ENCODE results near the gene NME4. TPM values are rescaled to one million over a fixed set of nuclear protein-coding genes. Genes with fewer than 3 reads are reported as not detected.
A peak's percentile ranks its signal among the peaks of the same experiment; 100 is the strongest.
"Not testable (repeated sequence)": the region's sequence is repeated elsewhere in the genome, so short reads cannot be mapped to it uniquely, and the experiment has no call there.

NME4 gene
- 87.5 and 95.3 TPM in 2 replicates for total RNA-seq (2014; rRNA removed; shearing (Covaris generic))

DNA sequence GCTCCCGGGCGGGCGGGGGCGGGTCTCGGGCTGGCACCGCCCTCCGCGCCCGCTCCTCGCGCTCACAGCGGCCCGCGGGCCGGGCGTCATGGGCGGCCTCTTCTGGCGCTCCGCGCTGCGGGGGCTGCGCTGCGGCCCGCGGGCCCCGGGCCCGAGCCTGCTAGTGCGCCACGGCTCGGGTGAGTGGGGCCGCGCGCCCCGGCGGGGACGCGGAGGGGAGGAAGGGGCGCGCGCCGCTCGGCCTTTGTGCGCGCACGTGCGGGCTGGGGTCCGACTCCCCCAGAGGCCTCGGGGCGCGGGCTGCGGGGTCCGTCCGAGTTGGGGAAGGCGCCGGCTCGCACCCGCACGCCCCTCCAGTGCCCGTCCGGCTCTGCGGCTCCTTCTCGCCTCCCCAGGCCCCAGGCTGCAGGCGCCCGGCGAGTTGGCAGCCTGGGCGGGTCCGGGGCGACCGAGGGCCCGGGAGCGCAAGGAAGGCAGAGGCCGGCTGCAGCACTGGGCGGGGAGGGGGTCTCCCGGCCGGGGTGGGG is at the start of gene NME4:
TSS of gene NME4 (plus strand) at position 65 of the 527 bp plus-strand sequence. CDS start at position 89, 24 bp downstream.
- no peak for DNase-seq (ENCODE audit: low spot score)

DNA sequence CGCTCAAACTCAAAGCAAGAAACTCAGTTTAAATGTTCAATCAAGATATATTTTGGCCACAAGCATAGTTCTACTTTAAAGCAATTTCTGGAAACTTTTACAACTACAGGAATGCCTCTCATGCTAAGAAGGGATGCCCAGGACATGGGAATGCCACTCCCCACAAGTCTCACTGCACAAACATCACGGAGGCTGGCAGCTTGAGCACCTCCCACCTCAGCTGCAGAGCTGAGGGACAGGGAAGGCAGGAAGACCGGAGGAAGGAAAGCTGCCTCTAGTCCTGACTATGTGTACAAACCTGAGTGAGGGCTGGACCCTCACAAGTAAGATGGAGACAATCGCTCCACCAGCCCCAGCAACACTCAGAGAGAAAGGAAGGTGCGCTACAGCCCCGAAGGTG is 49.8 kb upstream of the NME4 start:
- DNase-seq (ENCODE audit: low spot score): no peak

DNA sequence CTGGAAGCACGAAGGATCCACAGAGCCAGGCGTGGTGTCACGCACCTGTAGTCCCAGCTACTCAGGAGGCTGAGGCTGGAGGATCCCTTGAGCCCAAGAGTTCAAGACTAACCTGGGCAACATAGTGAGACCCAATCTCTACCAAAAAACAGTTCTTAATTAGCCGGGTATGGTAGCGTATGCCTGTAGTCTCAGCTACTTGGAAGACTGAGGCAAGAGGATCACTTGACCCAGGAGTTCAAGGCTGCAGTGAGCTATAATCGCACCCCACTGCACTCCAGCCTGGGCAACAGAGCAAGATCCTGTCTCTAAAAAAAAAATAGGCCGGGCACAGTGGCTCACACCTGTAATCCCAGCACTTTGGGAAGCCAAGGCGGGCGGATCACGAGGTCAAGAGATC is 48.5 kb upstream of the NME4 start:
- not testable (repeated sequence) for DNase-seq (ENCODE audit: low spot score)

DNA sequence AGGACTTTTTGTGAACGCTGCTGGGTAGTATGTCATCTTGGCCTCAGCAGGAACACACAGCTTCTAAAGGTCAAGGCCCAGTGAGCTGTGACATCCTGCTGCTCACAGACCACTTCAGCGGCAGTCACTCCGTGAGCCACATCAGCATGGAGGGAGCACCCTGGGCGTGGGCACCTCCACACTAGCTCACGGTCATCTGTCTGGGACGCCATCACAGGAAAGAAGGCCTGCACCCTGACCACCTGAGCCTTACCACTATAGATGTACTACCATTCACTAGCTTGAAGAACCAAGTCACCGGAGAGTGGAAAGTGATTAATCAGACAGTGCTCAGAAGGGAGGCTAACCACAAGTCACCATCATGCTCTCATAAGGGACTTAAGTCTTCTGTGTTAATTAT is 47.8 kb upstream of the NME4 start:
- DNase-seq (ENCODE audit: low spot score): no peak

DNA sequence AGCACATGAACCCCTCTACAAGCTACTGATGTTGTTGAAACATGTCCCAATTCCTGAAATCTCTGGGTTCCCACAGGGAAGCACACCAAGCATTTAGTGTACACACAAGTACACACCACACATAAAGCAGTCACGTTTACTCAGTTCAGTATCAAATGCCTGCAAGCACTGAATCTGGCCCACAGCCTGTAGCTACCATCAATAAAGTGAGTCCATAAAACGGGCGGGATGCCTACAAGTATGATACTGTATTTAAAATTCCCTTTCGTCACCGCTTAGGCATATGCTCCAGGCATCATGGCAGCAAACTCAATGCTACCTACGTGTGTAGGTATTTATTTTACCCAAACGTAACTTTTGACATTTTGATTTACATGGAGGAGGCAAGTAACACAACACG is 46.8 kb upstream of the NME4 start:
- no peak for DNase-seq (ENCODE audit: low spot score)

DNA sequence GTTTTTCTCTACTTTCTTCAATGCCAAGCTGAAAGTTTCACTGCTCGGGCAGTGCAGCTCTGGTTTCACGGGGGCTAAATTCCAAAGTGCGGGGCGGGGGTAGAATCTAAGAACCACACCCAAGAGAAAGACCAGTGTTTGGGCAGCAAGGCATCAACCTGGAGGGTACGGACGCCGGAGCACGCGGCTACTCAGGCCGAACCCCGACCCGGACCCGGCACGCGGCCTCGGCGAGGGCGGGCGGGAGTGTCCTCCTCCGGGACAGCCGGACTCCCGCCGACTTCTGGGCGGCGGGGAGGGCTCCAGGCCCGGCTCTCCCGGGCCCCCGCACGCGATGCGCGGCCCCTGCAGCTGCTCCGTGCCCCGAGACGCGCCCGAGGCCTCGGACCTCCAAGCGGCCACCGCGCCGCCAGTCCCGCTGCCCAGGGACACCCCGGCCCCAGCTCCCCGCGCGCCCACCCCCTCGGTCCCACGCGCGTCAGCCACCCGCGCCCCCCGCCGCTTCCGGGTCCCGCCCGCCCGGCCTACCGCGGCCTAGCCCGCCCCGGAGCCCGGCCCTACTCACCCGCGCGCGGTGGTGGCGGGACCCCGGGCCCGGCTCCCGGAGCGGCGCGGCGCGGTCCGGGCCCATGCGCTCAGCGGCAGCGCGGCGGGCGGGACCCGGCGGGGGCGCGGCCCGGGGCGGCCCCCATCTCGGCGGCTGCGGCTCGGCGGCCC is 45.0 kb upstream of the NME4 start:
- no peak for DNase-seq (ENCODE audit: low spot score)

DNA sequence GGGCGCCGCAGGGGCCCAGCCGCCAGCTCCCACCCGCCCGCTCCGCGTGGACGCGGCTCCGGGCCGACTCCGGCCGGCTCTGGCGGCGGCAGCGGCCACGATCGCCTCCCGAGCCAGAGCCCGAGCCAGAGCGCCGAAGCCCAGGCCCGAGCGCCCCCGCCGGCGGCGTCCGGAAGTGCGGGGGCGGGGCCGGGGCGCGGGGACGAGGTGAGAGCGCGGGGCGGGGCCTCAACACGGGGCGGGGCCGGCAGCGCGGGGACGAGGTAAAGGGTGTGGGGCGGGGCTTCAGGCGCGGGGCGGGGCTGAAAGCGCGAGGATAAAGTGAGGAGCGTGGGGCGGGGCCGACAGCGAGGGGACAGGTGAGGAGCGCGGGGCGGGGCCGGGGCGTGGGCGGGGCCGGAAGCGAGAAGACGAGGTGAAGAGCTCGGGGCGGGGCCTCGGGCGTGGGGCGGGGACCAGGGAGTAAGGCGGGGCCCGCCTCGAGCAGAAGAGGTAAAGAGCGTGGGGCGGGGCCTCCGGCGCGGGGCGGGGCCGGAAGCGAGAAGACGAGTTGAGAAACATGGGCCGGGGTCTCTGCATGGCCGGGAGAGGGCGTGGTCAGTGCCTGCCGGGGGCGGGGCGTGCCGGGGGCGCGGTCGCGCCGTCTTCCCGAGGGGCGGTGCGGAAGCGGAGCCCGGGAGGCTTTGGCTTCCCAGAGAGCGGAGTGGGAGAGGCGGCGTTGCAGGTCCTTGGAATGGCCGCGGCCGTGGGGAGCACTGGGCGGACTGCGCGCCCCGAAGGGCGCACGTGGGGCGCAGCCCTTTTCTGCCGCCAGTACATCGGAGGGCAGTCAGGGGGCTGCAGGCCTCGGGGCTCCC is 44.2 kb upstream of the NME4 start, which contains the start of gene AXIN1:
TSS of gene AXIN1 (minus strand) at position 177 of the 857 bp plus-strand sequence. CDS start 5,698 bp downstream, outside the sequence.
- peak; percentile 80 for DNase-seq (ENCODE audit: low spot score)

DNA sequence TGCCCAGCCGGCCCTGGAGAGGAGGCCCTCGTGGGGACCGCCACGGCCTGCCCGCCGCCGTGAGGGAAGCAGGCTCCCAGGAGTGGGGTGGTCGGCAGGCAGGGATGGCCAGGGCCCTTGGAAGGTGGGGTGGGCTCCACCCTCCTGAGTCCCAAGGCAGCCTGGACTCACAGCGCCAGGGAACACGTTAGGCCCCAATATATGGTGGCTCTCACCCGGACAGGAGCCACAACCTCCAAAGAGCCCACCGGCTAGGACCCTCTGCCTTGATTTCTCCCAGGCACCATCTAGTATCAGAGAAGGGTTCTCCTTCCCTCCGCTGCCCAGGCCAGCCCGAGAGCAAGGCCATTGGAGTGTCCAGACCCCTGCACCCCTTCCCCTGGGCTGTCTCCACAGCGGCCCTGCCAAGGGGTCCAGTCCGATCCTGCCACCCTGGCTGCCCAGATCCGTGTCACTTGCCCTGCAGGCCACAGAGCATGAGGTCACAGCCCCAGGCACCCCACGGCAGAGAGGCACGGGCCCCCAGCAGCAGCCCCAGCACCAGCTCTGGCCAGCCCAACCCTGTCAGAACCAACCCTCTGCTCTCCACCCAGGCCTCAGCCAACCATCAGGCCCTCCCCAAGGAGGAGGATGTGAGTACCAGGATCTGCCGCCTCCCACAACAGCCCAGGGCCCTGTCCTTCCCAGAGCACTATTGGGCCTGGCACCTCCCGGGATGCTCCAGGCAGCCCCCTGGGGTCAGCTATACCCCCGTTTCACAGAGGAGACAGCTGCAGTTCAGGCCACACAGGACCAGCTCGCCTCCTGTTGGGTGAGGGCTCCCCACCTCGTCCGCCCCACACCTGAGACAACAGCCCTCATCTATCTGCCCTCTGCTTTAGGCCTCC is 43.4 kb upstream of the NME4 start:
- DNase-seq (ENCODE audit: low spot score): no peak

DNA sequence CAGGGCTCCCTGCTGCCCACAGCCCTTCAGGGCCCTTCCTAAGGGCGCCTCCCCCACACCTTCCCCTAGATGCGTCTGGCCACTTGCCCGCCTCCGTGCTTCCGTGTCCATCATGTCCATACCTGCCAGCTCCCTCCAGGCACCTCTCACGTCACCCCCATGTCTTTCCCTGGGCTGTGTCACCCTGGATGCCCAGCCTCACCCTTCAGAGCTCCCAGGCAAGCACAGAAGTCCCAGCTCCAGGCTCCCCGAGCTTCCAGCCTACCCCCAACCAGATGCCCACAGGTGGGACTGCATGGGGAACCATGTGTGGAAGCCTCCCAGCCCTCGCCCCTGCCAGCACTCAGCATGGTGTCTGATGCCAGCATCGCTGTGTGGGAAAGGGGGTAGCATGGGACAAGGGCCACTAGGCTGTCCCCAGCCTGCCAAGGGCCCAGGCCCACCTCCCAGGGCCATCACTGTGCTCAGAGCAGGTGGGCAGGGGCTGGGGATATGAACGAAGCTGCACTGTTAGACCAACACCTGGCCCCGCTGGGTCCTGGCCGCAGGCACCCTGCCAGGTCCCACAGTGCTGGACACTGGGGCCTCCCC is 42.6 kb upstream of the NME4 start:
- no peak for DNase-seq (ENCODE audit: low spot score)

DNA sequence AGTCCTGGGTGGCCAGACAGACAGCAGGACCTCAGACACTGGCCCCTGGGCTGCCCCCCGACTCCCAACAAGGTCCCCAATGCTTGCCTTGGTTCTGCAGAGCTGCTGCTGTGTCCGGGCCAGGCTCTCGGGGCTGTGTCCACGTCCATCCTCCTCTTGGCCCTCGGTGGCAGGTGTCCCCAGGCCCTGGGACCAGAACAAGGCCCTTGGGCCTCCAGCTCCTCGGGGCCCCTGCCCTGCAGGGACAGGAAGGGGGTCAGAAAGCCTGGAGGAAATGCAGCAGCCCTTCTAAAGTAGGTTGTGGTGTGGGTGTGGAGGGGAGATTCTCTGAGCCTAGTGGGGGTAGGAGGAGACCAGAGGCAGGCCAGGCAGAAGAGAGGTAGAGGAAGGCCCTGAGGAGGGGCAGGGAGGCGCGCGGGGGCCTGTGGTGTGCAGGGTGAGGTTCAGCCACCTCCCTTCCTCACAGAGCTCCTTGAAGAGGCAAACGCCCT is 42.0 kb upstream of the NME4 start:
- DNase-seq (ENCODE audit: low spot score): no peak

DNA sequence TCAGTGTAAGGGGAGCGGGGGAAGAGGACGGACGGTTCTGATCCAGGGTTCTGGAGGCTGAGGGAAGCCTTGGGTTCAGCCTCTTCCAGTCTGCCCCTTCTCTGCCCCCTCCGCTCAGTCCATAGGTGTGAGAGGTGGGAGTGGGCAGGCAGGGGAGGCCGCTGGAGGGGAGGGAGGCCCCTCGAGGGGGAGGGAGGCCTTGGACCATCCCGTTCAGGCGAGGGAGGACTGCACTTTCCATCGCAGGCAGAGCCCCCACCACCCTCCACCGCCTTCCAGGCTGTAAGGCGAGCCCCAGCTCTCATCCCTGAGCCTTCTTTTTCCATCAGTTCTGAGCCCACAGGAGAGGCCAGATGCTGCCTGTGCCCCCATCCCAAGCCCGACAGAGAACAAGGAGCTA is 40.3 kb upstream of the NME4 start:
- no peak for DNase-seq (ENCODE audit: low spot score)

DNA sequence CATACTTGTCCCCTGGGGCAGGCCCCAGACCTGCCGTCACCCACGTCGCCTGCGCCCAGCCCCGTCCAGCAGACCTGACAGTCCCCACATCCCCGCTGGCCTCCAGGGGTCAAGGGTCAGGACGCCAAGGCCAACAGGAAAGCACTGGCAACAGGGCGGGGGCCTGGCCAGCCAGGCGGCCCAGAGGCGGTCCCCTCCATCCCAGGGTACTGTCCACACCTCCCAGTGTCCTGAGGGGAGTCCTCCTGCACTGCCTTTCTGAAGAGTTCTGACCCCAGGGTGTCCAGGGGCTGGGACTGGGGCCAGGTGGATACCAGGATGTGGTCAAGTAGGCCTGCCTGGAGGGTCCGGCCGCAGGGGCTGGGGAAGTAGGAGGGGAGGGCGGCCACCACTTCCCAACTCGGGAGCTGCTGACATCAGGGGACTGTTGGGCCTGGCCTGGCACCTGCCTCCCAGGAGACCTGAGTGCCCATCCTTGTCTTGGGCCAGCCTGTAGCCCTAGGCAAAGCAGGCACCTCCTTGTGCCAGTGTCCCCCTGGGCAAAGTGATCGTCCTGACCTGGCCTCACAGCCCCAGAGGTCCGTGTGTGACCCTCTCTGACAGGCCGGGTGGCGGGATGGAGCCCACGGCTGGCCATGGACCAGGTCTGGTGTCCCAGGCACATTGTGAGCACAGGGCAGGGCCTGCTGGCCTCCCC is 37.8 kb upstream of the NME4 start:
- no peak for DNase-seq (ENCODE audit: low spot score)

DNA sequence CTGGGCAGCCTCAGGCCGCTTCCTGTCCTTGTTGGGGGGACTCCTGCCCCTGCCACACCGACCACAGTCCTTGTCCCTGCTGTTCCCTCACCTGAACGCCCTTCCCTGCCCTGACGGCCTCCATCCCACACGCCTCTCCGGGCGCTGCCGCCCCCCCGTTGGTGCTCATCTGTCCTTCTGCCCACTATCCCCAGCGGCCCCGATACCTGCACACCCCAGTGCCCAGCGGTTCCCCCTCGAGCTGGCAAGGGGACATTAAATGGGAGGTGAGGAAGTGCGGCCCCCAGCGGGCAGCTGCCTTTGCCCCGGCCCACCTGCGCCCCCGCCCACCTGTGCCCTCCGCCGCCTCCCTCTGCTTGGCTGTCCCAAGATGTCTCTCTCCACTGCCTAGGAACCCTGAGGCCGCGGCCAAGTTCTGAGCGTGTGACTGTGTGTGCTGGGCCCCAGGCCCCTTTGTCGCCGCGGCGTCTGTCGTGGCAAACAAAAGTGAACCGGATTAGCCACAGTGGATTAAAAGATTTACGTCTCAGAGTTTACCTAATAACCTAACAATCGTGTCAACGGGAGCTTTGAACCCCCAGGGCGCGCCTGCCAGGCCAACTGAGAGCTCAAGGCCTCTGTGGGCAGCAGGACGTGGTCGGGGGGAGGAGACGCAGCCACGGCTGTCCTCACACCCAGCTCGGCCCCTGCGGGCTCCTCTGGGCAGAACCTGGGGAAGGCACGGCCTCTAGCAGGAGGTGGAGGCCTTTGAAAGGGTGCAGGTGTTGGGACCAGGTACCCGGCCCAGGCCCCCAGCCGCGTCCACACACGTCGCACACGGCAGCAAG is 36.9 kb upstream of the NME4 start:
- DNase-seq (ENCODE audit: low spot score): no peak

DNA sequence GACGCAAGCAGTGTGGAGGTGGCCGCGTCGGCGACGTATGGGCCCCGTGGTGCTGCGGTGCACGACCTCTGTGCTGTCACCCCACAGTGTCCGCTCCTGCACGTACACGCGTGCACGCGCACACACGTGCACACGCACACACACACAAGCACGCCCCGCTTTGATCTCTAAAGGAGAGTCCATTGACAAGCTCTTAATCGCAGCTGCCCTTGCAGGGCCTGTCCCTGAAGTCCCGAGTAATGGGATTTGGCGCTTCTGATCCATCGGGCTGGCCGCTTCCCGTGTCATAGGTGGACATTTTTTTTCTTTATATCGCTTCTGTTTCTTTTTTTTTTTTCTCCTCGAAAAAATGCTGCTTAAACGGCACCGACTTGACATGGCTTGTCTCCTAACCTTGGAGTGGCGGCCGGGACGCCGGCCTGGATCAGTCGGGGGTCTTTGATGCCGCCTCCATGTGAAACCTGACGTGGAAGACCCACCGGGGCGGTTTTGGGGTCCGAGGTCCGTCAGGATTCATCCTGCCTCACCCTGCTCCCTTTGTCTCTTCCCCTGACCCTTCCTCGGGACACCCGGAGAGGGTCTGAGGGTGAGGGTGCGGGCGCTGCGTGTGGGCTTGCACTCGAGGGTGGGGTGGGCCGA is 36.2 kb upstream of the NME4 start:
- no peak for DNase-seq (ENCODE audit: low spot score)

DNA sequence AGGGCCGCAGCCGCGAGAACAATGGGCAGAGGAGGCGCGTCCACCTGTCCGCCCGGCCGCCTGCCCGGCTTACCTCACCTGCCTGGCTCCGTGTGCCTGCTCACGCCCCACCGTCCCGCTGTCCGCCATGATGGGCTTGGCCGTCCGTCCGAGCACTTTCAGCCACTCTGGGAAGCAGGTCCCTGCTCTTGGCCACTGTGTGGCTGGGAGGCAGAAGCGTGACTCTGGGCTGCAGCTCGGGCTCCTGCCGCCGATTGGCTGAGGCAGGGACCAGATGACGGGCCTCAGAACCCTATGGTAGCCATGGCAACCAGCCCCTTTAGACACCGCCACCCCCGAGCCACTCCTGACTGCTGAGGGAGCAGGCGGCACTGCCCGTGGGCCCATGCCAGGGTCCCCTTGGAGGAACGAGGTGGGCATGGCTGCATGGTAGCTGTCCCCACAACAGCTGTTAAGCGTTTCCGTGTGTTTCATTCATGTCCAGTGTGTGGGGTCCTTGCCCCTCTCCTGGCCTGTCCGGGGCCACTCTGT is 35.6 kb upstream of the NME4 start:
- DNase-seq (ENCODE audit: low spot score): no peak

DNA sequence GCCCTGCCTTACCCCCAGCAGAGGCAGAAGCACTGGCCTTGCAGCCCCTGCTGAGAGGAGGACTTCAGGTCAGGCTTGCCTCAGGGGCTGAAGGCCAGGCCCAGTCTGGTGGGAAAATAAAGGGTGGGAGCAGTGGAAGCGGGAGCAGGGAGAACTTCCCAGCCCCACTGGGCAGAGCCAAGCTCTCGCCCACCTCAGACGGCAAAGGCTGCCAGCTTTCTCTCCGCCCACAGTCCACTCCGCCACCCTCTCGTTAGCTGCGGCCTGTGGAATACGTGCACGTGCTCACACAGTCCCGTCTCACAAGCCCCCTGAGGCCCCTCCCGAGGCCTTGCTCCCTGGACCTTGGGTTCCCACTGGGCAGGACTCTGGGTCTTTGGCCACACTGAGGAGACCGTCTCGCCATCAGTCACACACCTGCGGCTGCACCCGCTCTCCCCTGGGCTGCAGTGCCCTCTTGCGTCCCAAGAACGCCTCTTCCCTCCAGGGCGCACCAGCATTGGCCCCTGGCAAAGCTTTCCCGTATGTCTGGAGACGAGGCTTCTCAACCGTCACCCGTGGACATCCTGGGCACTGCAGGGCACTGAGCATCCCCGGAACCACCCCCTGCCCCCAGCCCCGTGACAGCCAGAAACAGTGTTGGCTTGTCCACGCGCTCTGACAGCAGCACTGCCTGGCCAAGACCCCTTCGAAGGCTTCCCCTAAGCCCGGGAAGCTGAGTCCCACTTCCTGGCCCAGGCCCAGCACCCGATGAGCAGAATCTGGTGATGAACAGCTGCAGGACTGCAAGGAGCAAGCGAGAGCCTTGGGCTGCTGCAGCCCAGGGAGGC is 34.9 kb upstream of the NME4 start:
- DNase-seq (ENCODE audit: low spot score): peak; percentile 65

DNA sequence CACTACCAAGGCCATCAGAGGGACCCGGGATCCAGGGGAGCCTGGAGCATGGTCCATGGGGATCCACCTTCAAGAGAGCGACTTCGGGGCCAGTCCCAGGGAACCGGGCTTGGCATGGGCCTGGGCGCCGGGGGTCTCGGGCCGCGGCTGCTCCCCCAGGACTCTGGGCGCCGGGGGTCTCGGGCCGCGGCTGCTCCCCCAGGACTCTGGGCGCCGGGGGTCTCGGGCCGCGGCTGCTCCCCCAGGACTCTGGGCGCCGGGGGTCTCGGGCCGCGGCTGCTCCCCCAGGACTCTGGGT is 34.3 kb upstream of the NME4 start:
- not testable (repeated sequence) for DNase-seq (ENCODE audit: low spot score)

DNA sequence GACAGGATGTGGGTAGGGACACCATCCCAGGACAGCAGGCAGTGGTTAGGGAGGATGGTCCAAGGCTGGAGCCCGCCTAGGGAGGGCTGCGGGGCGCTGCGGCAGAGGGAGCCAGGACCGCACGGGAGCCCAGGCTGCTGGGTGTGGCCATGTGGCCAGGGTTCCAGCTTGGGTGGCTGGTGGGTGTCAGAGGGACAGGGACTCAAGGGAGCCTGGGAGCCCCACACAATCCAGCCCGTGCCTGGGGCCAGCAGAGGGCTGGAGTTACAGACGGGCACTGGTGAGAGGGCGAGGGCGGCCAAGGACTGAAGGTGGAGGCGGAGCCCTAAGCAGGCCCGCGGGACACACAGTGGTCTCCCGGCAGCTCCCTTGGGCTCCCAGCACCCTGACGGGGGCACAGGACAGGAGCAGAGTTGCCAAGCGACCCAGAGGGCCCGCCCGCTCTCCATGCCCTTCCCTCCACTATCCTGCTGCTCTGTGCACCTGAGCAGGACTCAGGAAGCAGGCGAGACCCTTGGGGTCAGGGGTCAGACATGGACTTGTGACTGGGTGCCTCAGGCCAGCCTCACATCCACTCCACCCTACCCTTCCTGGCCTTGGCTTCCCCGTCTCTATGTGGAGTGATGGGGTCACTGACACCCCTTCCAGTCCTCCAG is 33.8 kb upstream of the NME4 start:
- no peak for DNase-seq (ENCODE audit: low spot score)

All from H4 (cell line).